K562 (cell line): ENCODE results near the gene MCM5. TPM values are rescaled to one million over a fixed set of nuclear protein-coding genes. Genes with fewer than 3 reads are reported as not detected.

Experiments used
- BCLAF1 ChIP-seq, 2 experiments: fragments of 450-650 bp in 1 of 2; IDR thresholded peaks; 2 replicates each; pipeline ENCODE4 v1.6.1; 2011 to 2017; ENCODE audit warnings: low read depth in 2 of 2, antibody characterized with exemption in 1 of 2, borderline replicate concordance in 1 of 2, low read length in 1 of 2, mild to moderate bottlenecking in 1 of 2, mixed read lengths in 1 of 2; ENCODE audit not compliant: control insufficient read depth in 1 of 2
- VEZF1 ChIP-seq: fragments of 200-800 bp; sonication (Bioruptor generic); IDR thresholded peaks from 2 replicates; pipeline ENCODE4 v1.6.1; 2017; ENCODE audit warnings: missing genetic modification characterization, missing compliant biosample characterization
- ZFX ChIP-seq: sonication (generic); formaldehyde crosslinking; IDR thresholded peaks from 2 replicates; pipeline ENCODE4 v1.8.0; 2022; ENCODE audit warnings: mild to moderate bottlenecking, missing genetic modification reagents, moderate library complexity
- ZNF407 ChIP-seq: fragments of 450-650 bp; IDR thresholded peaks from 2 replicates; pipeline ENCODE4 v1.6.1; 2016; ENCODE audit warnings: low read depth
- ZNF584 ChIP-seq: fragments of 200-800 bp; sonication (Bioruptor generic); IDR thresholded peaks from 2 replicates; pipeline ENCODE4 v1.6.1; 2016; ENCODE audit warnings: low read depth, mild to moderate bottlenecking, missing genetic modification characterization, missing compliant biosample characterization
- polyA plus RNA-seq, 8 experiments: library from polyadenylated mRNA; depleted of rRNA in 4 of 8; stranded (reverse) in 5 of 8; unstranded in 3 of 8; fragments of >200 nt; fragmentation: Nextera tagmentation in 2 of 8; fragmentation: Illumina TruSeq in 1 of 8; extraction: Ambion mirVana in 2 of 8; extraction: Trizol in 1 of 8; gene quantifications; 2 replicates each; pipeline versions ENCODE4 v1.2.1 to v1.2.3, GENCODE V29; 2011 to 2014; ENCODE audit warnings: inconsistent platforms in 1 of 8, missing spikeins in 1 of 8
- total RNA-seq, 7 experiments: library from RNA; depleted of rRNA in 6 of 7; stranded (reverse); fragments of >200 nt in 6 of 7; fragmentation: Illumina TruSeq in 2 of 7; extraction: Trizol in 2 of 7; gene quantifications; 2 replicates each; pipeline versions ENCODE4 v1.2.1 to v1.2.3, GENCODE V29; 2011 to 2021; ENCODE audit warnings: low replicate concordance in 1 of 7
- TF ChIP-seq, protein P1 (sequence below): sonication (generic); formaldehyde crosslinking; IDR thresholded peaks from 2 replicates; pipeline ENCODE4 v1.8.0; 2022; ENCODE audit warnings: mild to moderate bottlenecking, missing genetic modification reagents
- TF ChIP-seq, protein P2 (sequence below): fragments of 450-650 bp; IDR thresholded peaks from 2 replicates; pipeline ENCODE4 v1.6.1; 2018; ENCODE audit warnings: mild to moderate bottlenecking, low read depth; ENCODE audit not compliant: partially characterized antibody

MCM5 gene
- total and polyA plus RNA-seq, 9 of the 15 experiments (the other 6 are each of a cell fraction or from before 2014, with no cell fraction given) = 5.6 to 180 (median 66.1) TPM

- TF ChIP-seq ZNF407 (no peak), ZNF584 (CRISPR knock-in tag) (no peak), ZFX (CRISPR knock-in tag) (no peak), BCLAF1 (IDR thresholded peaks at IDR 0.05; ENCODE audit: borderline replicate concordance in 1 of 2, control insufficient read depth in 1 of 2, low read depth in 2 of 2, low read length in 1 of 2) (no peak), VEZF1 (CRISPR knock-in tag) (no peak)
- TF ChIP-seq, protein P1, sequence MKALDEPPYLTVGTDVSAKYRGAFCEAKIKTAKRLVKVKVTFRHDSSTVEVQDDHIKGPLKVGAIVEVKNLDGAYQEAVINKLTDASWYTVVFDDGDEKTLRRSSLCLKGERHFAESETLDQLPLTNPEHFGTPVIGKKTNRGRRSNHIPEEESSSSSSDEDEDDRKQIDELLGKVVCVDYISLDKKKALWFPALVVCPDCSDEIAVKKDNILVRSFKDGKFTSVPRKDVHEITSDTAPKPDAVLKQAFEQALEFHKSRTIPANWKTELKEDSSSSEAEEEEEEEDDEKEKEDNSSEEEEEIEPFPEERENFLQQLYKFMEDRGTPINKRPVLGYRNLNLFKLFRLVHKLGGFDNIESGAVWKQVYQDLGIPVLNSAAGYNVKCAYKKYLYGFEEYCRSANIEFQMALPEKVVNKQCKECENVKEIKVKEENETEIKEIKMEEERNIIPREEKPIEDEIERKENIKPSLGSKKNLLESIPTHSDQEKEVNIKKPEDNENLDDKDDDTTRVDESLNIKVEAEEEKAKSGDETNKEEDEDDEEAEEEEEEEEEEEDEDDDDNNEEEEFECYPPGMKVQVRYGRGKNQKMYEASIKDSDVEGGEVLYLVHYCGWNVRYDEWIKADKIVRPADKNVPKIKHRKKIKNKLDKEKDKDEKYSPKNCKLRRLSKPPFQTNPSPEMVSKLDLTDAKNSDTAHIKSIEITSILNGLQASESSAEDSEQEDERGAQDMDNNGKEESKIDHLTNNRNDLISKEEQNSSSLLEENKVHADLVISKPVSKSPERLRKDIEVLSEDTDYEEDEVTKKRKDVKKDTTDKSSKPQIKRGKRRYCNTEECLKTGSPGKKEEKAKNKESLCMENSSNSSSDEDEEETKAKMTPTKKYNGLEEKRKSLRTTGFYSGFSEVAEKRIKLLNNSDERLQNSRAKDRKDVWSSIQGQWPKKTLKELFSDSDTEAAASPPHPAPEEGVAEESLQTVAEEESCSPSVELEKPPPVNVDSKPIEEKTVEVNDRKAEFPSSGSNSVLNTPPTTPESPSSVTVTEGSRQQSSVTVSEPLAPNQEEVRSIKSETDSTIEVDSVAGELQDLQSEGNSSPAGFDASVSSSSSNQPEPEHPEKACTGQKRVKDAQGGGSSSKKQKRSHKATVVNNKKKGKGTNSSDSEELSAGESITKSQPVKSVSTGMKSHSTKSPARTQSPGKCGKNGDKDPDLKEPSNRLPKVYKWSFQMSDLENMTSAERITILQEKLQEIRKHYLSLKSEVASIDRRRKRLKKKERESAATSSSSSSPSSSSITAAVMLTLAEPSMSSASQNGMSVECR (CRISPR knock-in tag) = no peak
- TF ChIP-seq, protein P2, sequence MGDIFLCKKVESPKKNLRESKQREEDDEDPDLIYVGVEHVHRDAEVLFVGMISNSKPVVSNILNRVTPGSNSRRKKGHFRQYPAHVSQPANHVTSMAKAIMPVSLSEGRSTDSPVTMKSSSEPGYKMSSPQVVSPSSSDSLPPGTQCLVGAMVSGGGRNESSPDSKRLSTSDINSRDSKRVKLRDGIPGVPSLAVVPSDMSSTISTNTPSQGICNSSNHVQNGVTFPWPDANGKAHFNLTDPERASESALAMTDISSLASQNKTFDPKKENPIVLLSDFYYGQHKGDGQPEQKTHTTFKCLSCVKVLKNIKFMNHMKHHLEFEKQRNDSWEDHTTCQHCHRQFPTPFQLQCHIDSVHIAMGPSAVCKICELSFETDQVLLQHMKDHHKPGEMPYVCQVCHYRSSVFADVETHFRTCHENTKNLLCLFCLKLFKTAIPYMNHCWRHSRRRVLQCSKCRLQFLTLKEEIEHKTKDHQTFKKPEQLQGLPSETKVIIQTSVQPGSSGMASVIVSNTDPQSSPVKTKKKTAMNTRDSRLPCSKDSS = no peak
These were observed 37.1 kb downstream of the MCM5 start (continued) for GRCh38 chr22:35437049-35437448.
